ENCODE measurements around the gene MAP3K8.

- no peak for TF ChIP-seq PTRF (tag; IDR thresholded peaks at IDR 0.05)
- TF ChIP-seq EP300 (IDR thresholded peaks at IDR 0.05; ENCODE audit: low read length) = no peak
- TF ChIP-seq SP1 (CRISPR knock-in tag; IDR thresholded peaks at IDR 0.05) = 0 out of 2 replicates have a peak, but pooled peaks have one; percentile 19
- no peak for TF ChIP-seq EZH2 (IDR thresholded peaks at IDR 0.05; ENCODE audit: borderline replicate concordance, low read depth, low read length)
- no peak for TF ChIP-seq YY1 (IDR thresholded peaks at IDR 0.05; ENCODE audit: borderline replicate concordance in 1 of 3, control insufficient read depth in 1 of 3, extremely low read depth in 1 of 3, insufficient read depth in 3 of 3, insufficient read length in 1 of 3, insufficient replicate concordance in 2 of 3, low read depth in 1 of 3, low read length in 2 of 3)
- TF ChIP-seq FOXP4 (CRISPR knock-in tag; IDR thresholded peaks at IDR 0.05; ENCODE audit: borderline replicate concordance) = no peak
- TF ChIP-seq E2F5 (CRISPR knock-in tag; IDR thresholded peaks at IDR 0.05) = no peak
- TF ChIP-seq FOXA1 (IDR thresholded peaks at IDR 0.05; ENCODE audit: borderline replicate concordance) = no peak
- no peak for TF ChIP-seq CHD1 (IDR thresholded peaks at IDR 0.05; ENCODE audit: low read length)
- TF ChIP-seq ESRRA (IDR thresholded peaks at IDR 0.05; ENCODE audit: borderline replicate concordance, low read depth) = no peak
- TF ChIP-seq E2F8 (IDR thresholded peaks at IDR 0.05; ENCODE audit: low read depth, partially characterized antibody) = no peak
- TF ChIP-seq NFYB (IDR thresholded peaks at IDR 0.05; ENCODE audit: extremely low read depth, insufficient read length) = no peak
- no peak for TF ChIP-seq CREM (IDR thresholded peaks at IDR 0.05; ENCODE audit: low read depth)
These were observed 2.5 kb upstream of the MAP3K8 start for GRCh38 chr10:30431435-30431911.
